IMR-90 (cell line): ENCODE results near the gene GCH1. TPM values are rescaled to one million over a fixed set of nuclear protein-coding genes. Genes with fewer than 3 reads are reported as not detected.

Experiments
- ATAC-seq: fragments of 200-7000 bp; cut with Tn5 transposase; 2 replicates; pipeline ENCODE4 v1.9.1; 2020; ENCODE audit warnings: low read depth, mild to moderate bottlenecking, moderate library complexity
- BruUV-seq: library from RNA; stranded (reverse); fragments of 400-500 nt; replicated peaks from 2 replicates; lab custom pipeline; 2021; lab: Mats Ljungman, UMichigan
- CTCF ChIA-PET: fragments of 300-600 bp; formaldehyde crosslinking; extraction: SDS; loops from one replicate; lab custom pipeline; 2021; ENCODE audit warnings: antibody characterized with exemption; lab: Yijun Ruan, JAX
- POLR2A ChIA-PET: fragments of 300-600 bp; sonication (Branson Sonifier 250); formaldehyde crosslinking; loops from one replicate; lab custom pipeline; 2022; ENCODE audit warnings: antibody characterized with exemption; ENCODE audit not compliant: unreplicated experiment; lab: Charles Lee
- DNase-seq: peaks from one replicate; pipeline ENCODE4 v3.0.0; 2013
- H2AFZ ChIP-seq: replicated peaks from 2 replicates; pipeline ENCODE3; 2013; ENCODE audit warnings: low read length, mild to moderate bottlenecking; ENCODE audit not compliant: poor library complexity
- H2AK5ac ChIP-seq: 2 replicates; pipeline ENCODE4 v1.6.1; 2013; ENCODE audit warnings: low read depth, low read length, inconsistent platforms
- H2AK9ac ChIP-seq: replicated peaks from 2 replicates; pipeline ENCODE3; 2013; ENCODE audit warnings: mild to moderate bottlenecking, low read depth, low read length, moderate library complexity; ENCODE audit not compliant: poor library complexity
- H2BK120ac ChIP-seq: 2 replicates; pipeline ENCODE4 v1.6.1; 2013; ENCODE audit warnings: low read depth, low read length, inconsistent platforms
- H2BK15ac ChIP-seq: 3 replicates; pipeline ENCODE4 v1.6.1; 2013; ENCODE audit warnings: low read depth, low read length, inconsistent platforms
- H2BK20ac ChIP-seq: 2 replicates; pipeline ENCODE4 v1.6.1; 2013; ENCODE audit warnings: low read depth, mild to moderate bottlenecking, inconsistent platforms, low read length, moderate library complexity
- H2BK5ac ChIP-seq: 2 replicates; pipeline ENCODE4 v1.6.1; 2013; ENCODE audit warnings: mild to moderate bottlenecking, low read depth, low read length, inconsistent platforms; ENCODE audit not compliant: poor library complexity, severe bottlenecking
- H3K14ac ChIP-seq: replicated peaks from 2 replicates; pipeline ENCODE4 v1.6.1; 2013; ENCODE audit warnings: low read depth, low read length, inconsistent platforms
- H3K18ac ChIP-seq: 2 replicates; pipeline ENCODE4 v1.6.1; 2013; ENCODE audit warnings: low read depth, low read length, control low read depth
- H3K23ac ChIP-seq: 2 replicates; pipeline ENCODE4 v1.6.1; 2013; ENCODE audit warnings: low read depth, low read length, inconsistent platforms
- H3K27ac ChIP-seq: 2 replicates; pipeline ENCODE4 v1.5.1; 2013; ENCODE audit warnings: mild to moderate bottlenecking, control low read depth, low read length; ENCODE audit not compliant: insufficient read depth
- H3K27me3 ChIP-seq: 2 replicates; pipeline ENCODE4 v1.6.1; 2013; ENCODE audit warnings: low read length; ENCODE audit not compliant: control insufficient read depth, insufficient read depth
- H3K36me3 ChIP-seq: 2 replicates; pipeline ENCODE4 v1.6.1; 2013; ENCODE audit warnings: low read length, mixed read lengths; ENCODE audit not compliant: control insufficient read depth, insufficient read depth
- H3K4ac ChIP-seq: 2 replicates; pipeline ENCODE4 v1.6.1; 2013; ENCODE audit warnings: low read depth, low read length, inconsistent platforms
- H3K4me1 ChIP-seq: 2 replicates; pipeline ENCODE4 v1.6.1; 2013; ENCODE audit warnings: low read length, mixed read lengths; ENCODE audit not compliant: control insufficient read depth, insufficient read depth
- H3K4me2 ChIP-seq: 2 replicates; pipeline ENCODE4 v1.6.1; 2013; ENCODE audit warnings: low read depth, mild to moderate bottlenecking, control low read depth, low read length, moderate library complexity
- H3K4me3 ChIP-seq: 2 replicates; pipeline ENCODE4 v1.5.1; 2013; ENCODE audit warnings: low read depth, mild to moderate bottlenecking, control low read depth, low read length, moderate library complexity; ENCODE audit not compliant: insufficient read depth
- H3K56ac ChIP-seq: 2 replicates; pipeline ENCODE4 v1.6.1; 2013; ENCODE audit warnings: low read length, inconsistent platforms; ENCODE audit not compliant: insufficient read depth; ENCODE audit errors: extremely low read depth
- H3K79me1 ChIP-seq, 2 experiments: 2 replicates each; pipeline ENCODE4 v1.6.1; 2013; ENCODE audit warnings: low read length in 2 of 2, inconsistent platforms in 1 of 2, low read depth in 1 of 2
- H3K9ac ChIP-seq: 2 replicates; pipeline ENCODE4 v1.6.1; 2013; ENCODE audit warnings: low read depth, low read length, control low read depth
- H3K9me1 ChIP-seq: 2 replicates; pipeline ENCODE4 v1.6.1; 2013; ENCODE audit warnings: low read length, inconsistent platforms; ENCODE audit not compliant: insufficient read depth
- H3K9me3 ChIP-seq: 2 replicates; pipeline ENCODE4 v1.6.1; 2013; ENCODE audit warnings: low read length; ENCODE audit not compliant: control insufficient read depth, insufficient read depth
- H4K20me1 ChIP-seq: 2 replicates; pipeline ENCODE4 v1.6.1; 2013; ENCODE audit warnings: low read length, inconsistent platforms; ENCODE audit not compliant: insufficient read depth
- H4K5ac ChIP-seq: 2 replicates; pipeline ENCODE4 v1.6.1; 2013; ENCODE audit warnings: mild to moderate bottlenecking, low read depth, low read length, control low read depth
- H4K8ac ChIP-seq, 2 experiments: 2 replicates each; pipeline ENCODE4 v1.6.1; 2013; ENCODE audit warnings: low read depth in 2 of 2, low read length in 2 of 2, control low read depth in 1 of 2, inconsistent platforms in 1 of 2
- H4K91ac ChIP-seq: 2 replicates; pipeline ENCODE4 v1.6.1; 2013; ENCODE audit warnings: low read depth, low read length, inconsistent platforms; ENCODE audit not compliant: insufficient read depth
- MAFK ChIP-seq: IDR thresholded peaks from 2 replicates; pipeline ENCODE4 v1.6.1; 2012; ENCODE audit warnings: low read depth, low read length, improper control_type of control experiment
- MXI1 ChIP-seq: IDR thresholded peaks from 2 replicates; pipeline ENCODE4 v1.6.1; 2012; ENCODE audit warnings: low read depth, mild to moderate bottlenecking, low read length, moderate library complexity, borderline replicate concordance
- NFE2L2 ChIP-seq: fragments of 150-350 bp; IDR thresholded peaks from 2 replicates; pipeline ENCODE4 v1.6.1; 2016; ENCODE audit warnings: low read depth, mild to moderate bottlenecking, low read length
- dilution Hi-C: fragments of 300-500 bp; cut with HindIII; formaldehyde crosslinking; loops from one replicate; pipeline ENCODE4 v1.14.3; 2018; ENCODE audit warnings: low sequenced_read_pairs; ENCODE audit not compliant: unreplicated experiment
- in situ Hi-C: fragments of 300-500 bp; cut with MboI; formaldehyde crosslinking; loops from 3 replicates; pipeline ENCODE4 v1.14.3; 2019; ENCODE audit warnings: low sequenced_read_pairs, inconsistent platforms, mixed read lengths
- intact Hi-C: fragments of 100-400 bp; cut with micrococcal nuclease; formaldehyde crosslinking; loops from 2 replicates; pipeline ENCODE4 v1.10.0; 2022
- polyA plus RNA-seq, 3 experiments: library from polyadenylated mRNA; depleted of rRNA; stranded (reverse); fragments of >200 nt; gene quantifications; 2 replicates each; pipeline ENCODE4 v1.2.3, GENCODE V29; 2012; ENCODE audit warnings: low replicate concordance in 1 of 3
- total RNA-seq: library from RNA; depleted of rRNA; stranded (reverse); fragments of >200 nt; gene quantifications from 2 replicates; pipeline ENCODE4 v1.2.3, GENCODE V29; 2012
- TF ChIP-seq, protein P1 (sequence below): fragments of 150-350 bp; IDR thresholded peaks from 2 replicates; pipeline ENCODE4 v1.6.1; 2016; ENCODE audit warnings: low read depth, mild to moderate bottlenecking, low read length, moderate library complexity, borderline replicate concordance
- TF ChIP-seq, protein P2 (sequence below): fragments of 150-350 bp; IDR thresholded peaks from 2 replicates; pipeline ENCODE4 v1.6.1; 2017; ENCODE audit warnings: mild to moderate bottlenecking, antibody characterized with exemption, low read length, low read depth

The GCH1 gene
- total and polyA plus RNA-seq, 2 of the 4 experiments (the other 2 are of a cell fraction) = 0.54 to 0.74 TPM

DNA sequence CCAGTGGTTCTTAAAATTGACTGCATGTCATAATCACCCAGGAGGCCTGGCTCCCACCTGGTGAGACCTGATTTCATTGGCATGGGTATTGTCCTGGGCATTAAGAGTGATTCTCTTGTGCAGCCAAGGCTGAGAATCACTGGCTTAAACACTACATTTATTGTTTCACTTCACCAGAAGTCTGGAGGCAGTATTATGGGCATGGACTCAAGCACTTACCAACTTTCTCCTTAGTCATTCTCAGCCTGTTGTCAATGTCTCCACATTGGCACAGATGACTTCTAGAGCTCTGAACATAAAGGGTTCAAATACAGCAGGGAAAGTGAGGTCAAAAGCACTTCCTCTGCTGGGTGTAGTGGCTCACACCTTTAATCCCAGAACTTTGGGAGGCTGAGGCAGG, 25.6 kb upstream of the GCH1 start:
- no peak overlapping the region for H2BK120ac ChIP-seq
- no peak overlapping the region for H2AK9ac ChIP-seq
- no peak overlapping the region for H3K18ac ChIP-seq
- no peak overlapping the region for H3K4ac ChIP-seq
- no peaks in the 10 kb centered on the region; the same call in 1 of the 2 replicates for H3K9me1 ChIP-seq
- no peak overlapping the region for H3K56ac ChIP-seq
- H3K4me3 ChIP-seq = no peak overlapping the region
- H2BK5ac ChIP-seq = no peak overlapping the region
- intact Hi-C loops = no loop called here
- H4K91ac ChIP-seq = no peak overlapping the region
- no peak overlapping the region for H3K9ac ChIP-seq
- H3K27ac ChIP-seq = no peak overlapping the region
- no peak overlapping the region for H2BK20ac ChIP-seq
- H3K27me3 ChIP-seq = no peaks in the 10 kb centered on the region
- no peak overlapping the region for H3K23ac ChIP-seq
- H4K20me1 ChIP-seq = no peaks in the 10 kb centered on the region
- CTCF ChIA-PET = no interaction called here
- BruUV-seq = no TSS peak
- H2AFZ ChIP-seq = no peak overlapping the region
- H4K8ac ChIP-seq = no peak overlapping the region
- H3K36me3 ChIP-seq = no peaks in the 10 kb centered on the region
- no peak for ATAC-seq
- H3K9me3 ChIP-seq = no peaks in the 10 kb centered on the region
- H3K4me1 ChIP-seq = no peaks in the 10 kb centered on the region; the same call in 1 of the 2 replicates
- in situ Hi-C loops = no loop called here
- POLR2A ChIA-PET = no interaction called here
- H2BK15ac ChIP-seq = no peak overlapping the region
- H3K79me1 ChIP-seq = no peaks in the 10 kb centered on the region
- no peak overlapping the region for H2AK5ac ChIP-seq
- TF ChIP-seq MXI1 = no peak
- TF ChIP-seq, protein P1, sequence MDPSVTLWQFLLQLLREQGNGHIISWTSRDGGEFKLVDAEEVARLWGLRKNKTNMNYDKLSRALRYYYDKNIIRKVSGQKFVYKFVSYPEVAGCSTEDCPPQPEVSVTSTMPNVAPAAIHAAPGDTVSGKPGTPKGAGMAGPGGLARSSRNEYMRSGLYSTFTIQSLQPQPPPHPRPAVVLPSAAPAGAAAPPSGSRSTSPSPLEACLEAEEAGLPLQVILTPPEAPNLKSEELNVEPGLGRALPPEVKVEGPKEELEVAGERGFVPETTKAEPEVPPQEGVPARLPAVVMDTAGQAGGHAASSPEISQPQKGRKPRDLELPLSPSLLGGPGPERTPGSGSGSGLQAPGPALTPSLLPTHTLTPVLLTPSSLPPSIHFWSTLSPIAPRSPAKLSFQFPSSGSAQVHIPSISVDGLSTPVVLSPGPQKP = no peak
- TF ChIP-seq MAFK = no peak
- TF ChIP-seq, protein P2, sequence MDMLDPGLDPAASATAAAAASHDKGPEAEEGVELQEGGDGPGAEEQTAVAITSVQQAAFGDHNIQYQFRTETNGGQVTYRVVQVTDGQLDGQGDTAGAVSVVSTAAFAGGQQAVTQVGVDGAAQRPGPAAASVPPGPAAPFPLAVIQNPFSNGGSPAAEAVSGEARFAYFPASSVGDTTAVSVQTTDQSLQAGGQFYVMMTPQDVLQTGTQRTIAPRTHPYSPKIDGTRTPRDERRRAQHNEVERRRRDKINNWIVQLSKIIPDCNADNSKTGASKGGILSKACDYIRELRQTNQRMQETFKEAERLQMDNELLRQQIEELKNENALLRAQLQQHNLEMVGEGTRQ = no peak
- no peak for TF ChIP-seq NFE2L2
- no peak for DNase-seq
- no peak overlapping the region for H4K5ac ChIP-seq
- H3K4me2 ChIP-seq = no peak overlapping the region
- dilution Hi-C loops = no loop called here
- no peak overlapping the region for H3K14ac ChIP-seq
